Measurements from ENCODE around the gene ATF6B. TPM values are rescaled to one million over a fixed set of nuclear protein-coding genes. Genes with fewer than 3 reads are reported as not detected.

Gene ATF6B
- total RNA-seq, 4 donors from 2014 or later: 46.8 to 102 (median 54.1) TPM

GRCh38 chr6:32086661-32087573 is 41.1 kb downstream of the ATF6B start:
- no peak overlapping the region for H3K4me3 ChIP-seq (ENCODE audit: low read depth, poor library complexity, severe bottlenecking)
- no peak for DNase-seq (ENCODE audit: low spot score in 2 of 2)
- intact Hi-C loops (cut with DNase I; ENCODE audit: low total_unique reads): no loop called here
- TF ChIP-seq POLR2A (IDR thresholded peaks at IDR 0.05) (no peak), CTCF (IDR thresholded peaks at IDR 0.05) (no peak)
- 46 to 55% methylated on average over 8 to 15 of the region's 45 CpGs for WGBS, 2 donors

GRCh38 chr6:32085759-32086459 is 42.1 kb downstream of the ATF6B start:
- TF ChIP-seq POLR2A (IDR thresholded peaks at IDR 0.05) (no peak), CTCF (IDR thresholded peaks at IDR 0.05) (no peak)
- WGBS, 2 donors: 86 to 87% methylated on average over 16 to 17 of the region's 17 CpGs
- no peak overlapping the region for H3K4me3 ChIP-seq (ENCODE audit: low read depth, poor library complexity, severe bottlenecking)
- no peak for DNase-seq (ENCODE audit: low spot score in 2 of 2)
- intact Hi-C loops (cut with DNase I; ENCODE audit: low total_unique reads): no loop called here

GRCh38 chr6:32084780-32085179 is 43.3 kb downstream of the ATF6B start:
- TF ChIP-seq CTCF (IDR thresholded peaks at IDR 0.05) (no peak), POLR2A (IDR thresholded peaks at IDR 0.05) (no peak)
- no peak overlapping the region for H3K4me3 ChIP-seq (ENCODE audit: low read depth, poor library complexity, severe bottlenecking)
- intact Hi-C loops (cut with DNase I; ENCODE audit: low total_unique reads): no loop called here
- DNase-seq (ENCODE audit: low spot score in 2 of 2): no peak
- WGBS, 2 donors: 96% methylated on average over 2 of the region's 2 CpGs

GRCh38 chr6:32083812-32084768 is 44.0 kb downstream of the ATF6B start:
- no peak for TF ChIP-seq CTCF (IDR thresholded peaks at IDR 0.05)
- TF ChIP-seq POLR2A (IDR thresholded peaks at IDR 0.05): no peak
- no peak overlapping the region for H3K4me3 ChIP-seq (ENCODE audit: low read depth, poor library complexity, severe bottlenecking)
- no peak for DNase-seq (ENCODE audit: low spot score in 2 of 2)
- intact Hi-C loops (cut with DNase I; ENCODE audit: low total_unique reads): no loop called here
- WGBS, 2 donors: 92 to 95% methylated on average over 22 of the region's 22 CpGs

- intact Hi-C loops (cut with DNase I; ENCODE audit: low total_unique reads): no loop called here
- 40 to 43% methylated on average over 9 of the region's 9 CpGs for WGBS, 2 donors
- no peak for TF ChIP-seq CTCF (IDR thresholded peaks at IDR 0.05)
- no peak for TF ChIP-seq POLR2A (IDR thresholded peaks at IDR 0.05)
- peak; percentile 84 to 94 for DNase-seq (ENCODE audit: low spot score in 2 of 2)
- no peak overlapping the region for H3K4me3 ChIP-seq (ENCODE audit: low read depth, poor library complexity, severe bottlenecking)
Observed at GRCh38 chr6:32082935-32083334, 45.1 kb downstream of the ATF6B start.

Measured in lower leg skin (tissue), 4 donors.